OCI-LY7 (cell line): ENCODE measurements around the gene RPH3AL. TPM values are rescaled to one million over a fixed set of nuclear protein-coding genes. Genes with fewer than 3 reads are reported as not detected.

Experiments used
- BruUV-seq: library from RNA; stranded (reverse); fragments of 400-500 nt; replicated peaks from 2 replicates; lab custom pipeline; 2021; lab: Mats Ljungman, UMichigan
- CTCF ChIA-PET: fragments of 300-600 bp; sonication (Branson Sonifier 250); formaldehyde crosslinking; loops from one replicate; lab custom pipeline; 2022; ENCODE audit warnings: antibody characterized with exemption; ENCODE audit not compliant: unreplicated experiment; lab: Charles Lee
- POLR2A ChIA-PET: fragments of 300-600 bp; sonication (Branson Sonifier 250); formaldehyde crosslinking; loops from one replicate; lab custom pipeline; 2022; ENCODE audit warnings: antibody characterized with exemption; lab: Charles Lee
- DNase-seq: peaks from one replicate; pipeline ENCODE4 v3.0.0-alpha.2; 2015; ENCODE audit warnings: low spot score
- H2AFZ ChIP-seq: fragments of 200-600 bp; sonication (generic), shearing (Covaris generic); 2 replicates; pipeline ENCODE4 v1.6.1; 2014; ENCODE audit warnings: mild to moderate bottlenecking, antibody characterized with exemption, low read length, moderate library complexity
- H3K27ac ChIP-seq: fragments of 200-600 bp; sonication (generic); 2 replicates; pipeline ENCODE4 v1.5.1; 2014; ENCODE audit warnings: mixed run types, low read depth, mild to moderate bottlenecking, moderate library complexity, low read length, inconsistent platforms; ENCODE audit not compliant: poor library complexity, severe bottlenecking
- H3K36me3 ChIP-seq: fragments of 200-600 bp; sonication (generic); 2 replicates; pipeline ENCODE4 v1.6.1; 2014; ENCODE audit warnings: mild to moderate bottlenecking, antibody characterized with exemption, low read length, moderate library complexity, mixed read lengths; ENCODE audit not compliant: insufficient read depth
- H3K4me1 ChIP-seq: fragments of 200-600 bp; sonication (generic); 2 replicates; pipeline ENCODE4 v1.5.1; 2014; ENCODE audit warnings: mild to moderate bottlenecking, low read length; ENCODE audit not compliant: insufficient read depth, poor library complexity, severe bottlenecking
- H3K4me2 ChIP-seq: fragments of 200-600 bp; sonication (generic); 2 replicates; pipeline ENCODE4 v1.6.1; 2014; ENCODE audit warnings: mild to moderate bottlenecking, low read length
- H3K4me3 ChIP-seq: fragments of 200-600 bp; sonication (generic); 2 replicates; pipeline ENCODE4 v1.5.1; 2014; ENCODE audit warnings: mild to moderate bottlenecking, low read depth, low read length; ENCODE audit not compliant: poor library complexity, severe bottlenecking
- H3K79me2 ChIP-seq: fragments of 200-600 bp; sonication (generic); 2 replicates; pipeline ENCODE4 v1.6.1; 2016; ENCODE audit warnings: low read depth, mild to moderate bottlenecking, low read length, moderate library complexity, mixed read lengths; ENCODE audit not compliant: insufficient read depth
- H3K9me2 ChIP-seq: fragments of 200-600 bp; sonication (generic); 2 replicates; pipeline ENCODE4 v1.6.1; 2016; ENCODE audit warnings: mild to moderate bottlenecking, low read length, mixed read lengths; ENCODE audit not compliant: insufficient read depth
- H3K9me3 ChIP-seq: fragments of 200-600 bp; sonication (generic); 2 replicates; pipeline ENCODE4 v1.6.1; 2014; ENCODE audit warnings: mild to moderate bottlenecking, mixed run types, low read length, mixed read lengths
- H4K20me1 ChIP-seq: fragments of 200-600 bp; sonication (generic); 2 replicates; pipeline ENCODE4 v1.6.1; 2014; ENCODE audit warnings: mild to moderate bottlenecking, antibody characterized with exemption, low read length, moderate library complexity, mixed read lengths; ENCODE audit not compliant: insufficient read depth
- EZH2phosphoT487 ChIP-seq: fragments of 200-600 bp; sonication (generic); IDR thresholded peaks from 2 replicates; pipeline ENCODE4 v1.6.1; 2018; ENCODE audit warnings: low read depth, borderline replicate concordance, mild to moderate bottlenecking, mixed run types, antibody characterized with exemption, low read length, moderate library complexity, mixed read lengths
- intact Hi-C: fragments of 100-400 bp; cut with micrococcal nuclease; formaldehyde crosslinking; loops from one replicate; pipeline ENCODE4 v1.10.0; 2022; ENCODE audit not compliant: unreplicated experiment
- total RNA-seq, 2 experiments: library from RNA; depleted of rRNA in 1 of 2; stranded (reverse); fragments of >200 nt in 1 of 2; shearing (Covaris generic) in 1 of 2; gene quantifications; 2 replicates each; pipeline ENCODE4 v1.2.3, GENCODE V29; 2014 to 2022
- TF ChIP-seq, protein P1 (sequence below): fragments of 200-600 bp; sonication (generic); conservative IDR thresholded peaks from 2 replicates; pipeline ENCODE4 v1.5.1; 2014; ENCODE audit warnings: mild to moderate bottlenecking, antibody characterized with exemption, low read length, moderate library complexity, mixed read lengths

The RPH3AL gene
- total RNA-seq, 2 experiments from 2014 or later: 1.0 to 2.2 TPM

DNA sequence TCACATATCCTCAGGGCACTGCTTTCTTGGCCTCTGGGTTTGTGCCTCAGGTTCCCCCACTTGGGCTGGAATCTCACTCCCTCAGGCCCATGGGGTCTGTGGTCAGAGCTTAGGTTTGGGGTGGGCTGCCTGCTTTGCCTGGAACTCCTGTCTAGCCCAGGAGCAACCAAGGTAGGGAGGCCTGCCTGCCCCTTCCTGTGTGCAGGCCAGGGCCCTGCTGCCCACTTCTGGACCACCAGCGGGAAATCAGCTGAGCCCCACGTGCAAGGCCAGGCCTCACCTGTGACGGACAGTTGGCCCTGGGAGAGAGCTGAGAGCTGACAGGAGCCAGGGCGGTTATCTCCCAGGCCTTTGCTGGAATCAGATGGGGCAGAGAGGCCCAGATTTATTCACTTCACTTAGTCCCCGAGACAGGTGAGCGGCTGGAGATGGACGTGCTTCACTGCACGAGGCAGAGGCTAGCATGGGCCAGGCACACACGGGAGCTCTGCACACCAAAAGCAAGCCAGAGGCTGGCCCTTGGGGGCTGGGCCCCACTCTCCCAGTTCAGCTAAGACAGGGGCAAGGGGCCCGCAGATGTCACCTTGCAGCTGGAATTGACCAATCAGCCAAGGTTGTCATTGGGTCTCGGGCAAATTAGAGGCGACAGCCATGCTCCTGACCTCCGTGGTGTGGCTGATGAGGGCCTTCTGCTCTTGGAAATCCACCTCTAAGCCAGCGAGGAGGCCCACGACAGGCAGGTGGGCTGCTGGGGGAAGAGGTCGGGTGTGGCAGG lies 121.2 kb downstream of the RPH3AL start:
- Histone ChIP-seq H3K4me2 (peak overlapping the region; percentile 74), H2AFZ (peak overlapping the region; percentile 12), H4K20me1 (no peaks in the 10 kb centered on the region), H3K79me2 (no peaks in the 10 kb centered on the region), H3K27ac (peak overlapping the region; percentile 94), H3K4me3 (peak overlapping the region; percentile 48), H3K9me3 (no peaks in the 10 kb centered on the region), H3K4me1 (peaks cover 45% of the 10 kb centered on the region), H3K36me3 (no peaks in the 10 kb centered on the region), H3K9me2 (no peaks in the 10 kb centered on the region)
- ChIA-PET POLR2A (interaction anchor here (1.5 kb wide), 1 partner anchor 9 kb away, joined by 4 read pairs; no protein-coding TSS in a partner anchor), CTCF (interaction anchor here (1.3 kb wide), 1 partner anchor 155 kb away, joined by 3 read pairs; no protein-coding TSS in a partner anchor)
- BruUV-seq: no TSS peak
- peak; percentile 72 for DNase-seq
- TF ChIP-seq, protein P1, sequence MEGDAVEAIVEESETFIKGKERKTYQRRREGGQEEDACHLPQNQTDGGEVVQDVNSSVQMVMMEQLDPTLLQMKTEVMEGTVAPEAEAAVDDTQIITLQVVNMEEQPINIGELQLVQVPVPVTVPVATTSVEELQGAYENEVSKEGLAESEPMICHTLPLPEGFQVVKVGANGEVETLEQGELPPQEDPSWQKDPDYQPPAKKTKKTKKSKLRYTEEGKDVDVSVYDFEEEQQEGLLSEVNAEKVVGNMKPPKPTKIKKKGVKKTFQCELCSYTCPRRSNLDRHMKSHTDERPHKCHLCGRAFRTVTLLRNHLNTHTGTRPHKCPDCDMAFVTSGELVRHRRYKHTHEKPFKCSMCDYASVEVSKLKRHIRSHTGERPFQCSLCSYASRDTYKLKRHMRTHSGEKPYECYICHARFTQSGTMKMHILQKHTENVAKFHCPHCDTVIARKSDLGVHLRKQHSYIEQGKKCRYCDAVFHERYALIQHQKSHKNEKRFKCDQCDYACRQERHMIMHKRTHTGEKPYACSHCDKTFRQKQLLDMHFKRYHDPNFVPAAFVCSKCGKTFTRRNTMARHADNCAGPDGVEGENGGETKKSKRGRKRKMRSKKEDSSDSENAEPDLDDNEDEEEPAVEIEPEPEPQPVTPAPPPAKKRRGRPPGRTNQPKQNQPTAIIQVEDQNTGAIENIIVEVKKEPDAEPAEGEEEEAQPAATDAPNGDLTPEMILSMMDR: no peak
- TF ChIP-seq EZH2phosphoT487: no peak
- intact Hi-C loops: no loop called here

DNA sequence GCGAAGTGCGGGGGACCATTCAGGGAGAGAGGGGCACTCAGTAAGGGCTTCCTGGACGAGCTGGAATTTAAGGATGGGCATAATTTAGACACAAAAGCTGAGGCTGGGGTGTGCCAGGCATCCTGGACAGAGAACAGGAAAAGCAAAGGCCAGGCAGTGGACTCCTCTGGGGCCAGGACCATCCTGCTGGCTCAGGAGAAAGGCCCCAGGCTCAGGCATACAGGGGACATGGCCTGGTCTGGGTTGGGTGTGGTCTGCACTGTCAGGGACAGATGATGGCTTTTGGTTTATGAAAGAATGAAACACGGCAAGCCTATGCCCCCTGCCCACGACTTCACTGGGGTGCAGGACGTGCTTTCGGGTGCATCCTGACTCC lies 122.2 kb downstream of the RPH3AL start:
- ChIA-PET POLR2A (interaction anchor here (0.6 kb wide), 1 partner anchor 171 kb away, joined by 3 read pairs; no protein-coding TSS in a partner anchor), CTCF (no interaction called here)
- no peaks in the 10 kb centered on the region for H3K36me3 ChIP-seq
- H3K4me3 ChIP-seq: no peak overlapping the region
- peaks cover 45% of the 10 kb centered on the region for H3K4me1 ChIP-seq
- no TSS peak for BruUV-seq
- TF ChIP-seq, protein P1: no peak
- no peak for TF ChIP-seq EZH2phosphoT487
- H3K9me3 ChIP-seq: no peaks in the 10 kb centered on the region
- no peak overlapping the region for H2AFZ ChIP-seq
- peak overlapping the region; percentile 74; the same call in 1 of the 2 replicates for H3K4me2 ChIP-seq
- H3K79me2 ChIP-seq: no peaks in the 10 kb centered on the region
- no peak for DNase-seq
- peak overlapping the region; percentile 94 for H3K27ac ChIP-seq
- intact Hi-C loops: no loop called here
- no peaks in the 10 kb centered on the region for H4K20me1 ChIP-seq
- no peaks in the 10 kb centered on the region for H3K9me2 ChIP-seq
